HEK293 (cell line): ENCODE data around the gene SPRTN.

ENCODE experiments used
- CTCF ChIA-PET: fragments of 350-600 bp; formaldehyde crosslinking; extraction: SDS; loops from one replicate; lab custom pipeline; 2021; ENCODE audit warnings: antibody characterized with exemption; lab: Yijun Ruan, JAX
- POLR2A ChIA-PET: fragments of 300-600 bp; formaldehyde crosslinking; extraction: SDS; loops from one replicate; lab custom pipeline; 2020; ENCODE audit warnings: antibody characterized with exemption, inconsistent platforms; lab: Yijun Ruan, JAX
- H3K27ac ChIP-seq: fragments of 200-500 bp; sonication (Bioruptor generic); 2 replicates; pipeline ENCODE4 v1.5.1; 2014; ENCODE audit warnings: low read depth, low read length, control low read depth, inconsistent platforms; ENCODE audit errors: extremely low read depth
- H3K36me3 ChIP-seq, 2 experiments: fragments of 200-500 bp in 1 of 2; sonication (Bioruptor generic) in 1 of 2; 1 replicate in 1 of 2; 2 replicates in 1 of 2; pipeline ENCODE4 v1.5.1; 2014 to 2017; ENCODE audit warnings: inconsistent platforms in 2 of 2, low read length in 2 of 2; ENCODE audit not compliant: control insufficient read depth in 2 of 2, insufficient read depth in 1 of 2
- H3K4me1 ChIP-seq: fragments of 200-500 bp; sonication (Bioruptor generic); 2 replicates; pipeline ENCODE4 v1.5.1; 2014; ENCODE audit warnings: mild to moderate bottlenecking, low read length, inconsistent platforms; ENCODE audit not compliant: control insufficient read depth, insufficient read depth
- H3K4me3 ChIP-seq: 2 replicates; pipeline ENCODE4 v1.5.1; 2011; ENCODE audit warnings: low read depth, mild to moderate bottlenecking, control low read depth, low read length, moderate library complexity
- H3K9me3 ChIP-seq: fragments of 200-500 bp; sonication (Bioruptor generic); 2 replicates; pipeline ENCODE4 v1.5.1; 2014; ENCODE audit warnings: low read depth, low read length, inconsistent platforms; ENCODE audit not compliant: control insufficient read depth, insufficient read depth
- BCL6B ChIP-seq: fragments of 450-650 bp; formaldehyde crosslinking; IDR thresholded peaks from 2 replicates; pipeline ENCODE4 v1.5.1; 2017; ENCODE audit warnings: missing biosample characterization, missing genetic modification characterization
- EGR2 ChIP-seq: fragments of 450-650 bp; formaldehyde crosslinking; IDR thresholded peaks from 2 replicates; pipeline ENCODE4 v1.5.1; 2016; ENCODE audit warnings: low read depth, missing biosample characterization, missing genetic modification characterization
- GFI1B ChIP-seq: fragments of 450-650 bp; formaldehyde crosslinking; IDR thresholded peaks from 2 replicates; pipeline ENCODE4 v1.5.1; 2016; ENCODE audit warnings: missing biosample characterization, missing genetic modification characterization
- KLF16 ChIP-seq: fragments of 450-650 bp; formaldehyde crosslinking; IDR thresholded peaks from 2 replicates; pipeline ENCODE4 v1.5.1; 2017; ENCODE audit warnings: missing biosample characterization, missing genetic modification characterization
- KLF8 ChIP-seq: fragments of 450-650 bp; formaldehyde crosslinking; IDR thresholded peaks from 2 replicates; pipeline ENCODE4 v1.5.1; 2016; ENCODE audit warnings: missing biosample characterization, missing genetic modification characterization
- OVOL3 ChIP-seq: fragments of 450-650 bp; formaldehyde crosslinking; IDR thresholded peaks from 2 replicates; pipeline ENCODE4 v1.5.1; 2016; ENCODE audit warnings: missing biosample characterization, missing genetic modification characterization
- ZBTB20 ChIP-seq: fragments of 450-650 bp; formaldehyde crosslinking; IDR thresholded peaks from 2 replicates; pipeline ENCODE4 v1.5.1; 2016; ENCODE audit warnings: missing biosample characterization, missing genetic modification characterization
- ZBTB49 ChIP-seq: fragments of 450-650 bp; formaldehyde crosslinking; IDR thresholded peaks from 2 replicates; pipeline ENCODE4 v1.5.1; 2016; ENCODE audit warnings: missing biosample characterization, missing genetic modification characterization, low read depth
- ZNF146 ChIP-seq: fragments of 450-650 bp; formaldehyde crosslinking; IDR thresholded peaks from 2 replicates; pipeline ENCODE4 v1.5.1; 2016; ENCODE audit warnings: missing biosample characterization, missing genetic modification characterization
- ZNF175 ChIP-seq: fragments of 450-650 bp; formaldehyde crosslinking; IDR thresholded peaks from 2 replicates; pipeline ENCODE4 v1.5.1; 2016; ENCODE audit warnings: missing biosample characterization, missing genetic modification characterization
- ZNF248 ChIP-seq: fragments of 450-650 bp; formaldehyde crosslinking; IDR thresholded peaks from 2 replicates; pipeline ENCODE4 v1.5.1; 2017; ENCODE audit warnings: missing biosample characterization, missing genetic modification characterization
- ZNF280D ChIP-seq: fragments of 450-650 bp; formaldehyde crosslinking; IDR thresholded peaks from 2 replicates; pipeline ENCODE4 v1.5.1; 2016; ENCODE audit warnings: missing biosample characterization, missing genetic modification characterization
- ZNF513 ChIP-seq: fragments of 450-650 bp; IDR thresholded peaks from 2 replicates; pipeline ENCODE4 v1.5.1; 2018; ENCODE audit warnings: missing biosample characterization, missing genetic modification characterization
- ZNF76 ChIP-seq: fragments of 450-650 bp; formaldehyde crosslinking; IDR thresholded peaks from 2 replicates; pipeline ENCODE4; 2016; ENCODE audit warnings: low read depth, missing biosample characterization, missing genetic modification characterization, borderline replicate concordance
- ZNF830 ChIP-seq: fragments of 450-650 bp; IDR thresholded peaks from 2 replicates; pipeline ENCODE4 v1.5.0; 2018; ENCODE audit warnings: missing biosample characterization, missing genetic modification characterization, low read depth, mild to moderate bottlenecking, moderate library complexity
- ZSCAN16 ChIP-seq: fragments of 450-650 bp; formaldehyde crosslinking; IDR thresholded peaks from 2 replicates; pipeline ENCODE4 v1.5.1; 2016; ENCODE audit warnings: missing biosample characterization, missing genetic modification characterization
- TF ChIP-seq, protein P1 (sequence below): fragments of 450-650 bp; formaldehyde crosslinking; IDR thresholded peaks from 2 replicates; pipeline ENCODE4 v1.5.1; 2016; ENCODE audit warnings: missing biosample characterization, missing genetic modification characterization, borderline replicate concordance
- TF ChIP-seq, protein P2 (sequence below): fragments of 450-650 bp; formaldehyde crosslinking; IDR thresholded peaks from 2 replicates; pipeline ENCODE4 v1.5.1; 2016; ENCODE audit warnings: missing biosample characterization, missing genetic modification characterization
- TF ChIP-seq, protein P3 (sequence below): IDR thresholded peaks from 2 replicates; pipeline ENCODE4 v1.6.1; 2011; ENCODE audit warnings: mild to moderate bottlenecking, low read depth, low read length, borderline replicate concordance
- TF ChIP-seq, protein P4 (sequence below): fragments of 450-650 bp; formaldehyde crosslinking; IDR thresholded peaks from 2 replicates; pipeline ENCODE4 v1.5.1; 2016; ENCODE audit warnings: missing biosample characterization, missing genetic modification characterization

SPRTN gene

GRCh38 chr1:231337043-231337471 lies 1.0 kb upstream of the SPRTN start (continued):
- TF ChIP-seq, protein P1, sequence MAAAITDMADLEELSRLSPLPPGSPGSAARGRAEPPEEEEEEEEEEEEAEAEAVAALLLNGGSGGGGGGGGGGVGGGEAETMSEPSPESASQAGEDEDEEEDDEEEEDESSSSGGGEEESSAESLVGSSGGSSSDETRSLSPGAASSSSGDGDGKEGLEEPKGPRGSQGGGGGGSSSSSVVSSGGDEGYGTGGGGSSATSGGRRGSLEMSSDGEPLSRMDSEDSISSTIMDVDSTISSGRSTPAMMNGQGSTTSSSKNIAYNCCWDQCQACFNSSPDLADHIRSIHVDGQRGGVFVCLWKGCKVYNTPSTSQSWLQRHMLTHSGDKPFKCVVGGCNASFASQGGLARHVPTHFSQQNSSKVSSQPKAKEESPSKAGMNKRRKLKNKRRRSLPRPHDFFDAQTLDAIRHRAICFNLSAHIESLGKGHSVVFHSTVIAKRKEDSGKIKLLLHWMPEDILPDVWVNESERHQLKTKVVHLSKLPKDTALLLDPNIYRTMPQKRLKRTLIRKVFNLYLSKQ = no peak
- no peak for TF ChIP-seq ZBTB49 (tag by site-specific recombination)
- 0 out of 2 replicates have a peak, but pooled peaks have one; percentile 4 for TF ChIP-seq GFI1B (tag by site-specific recombination)

DNA sequence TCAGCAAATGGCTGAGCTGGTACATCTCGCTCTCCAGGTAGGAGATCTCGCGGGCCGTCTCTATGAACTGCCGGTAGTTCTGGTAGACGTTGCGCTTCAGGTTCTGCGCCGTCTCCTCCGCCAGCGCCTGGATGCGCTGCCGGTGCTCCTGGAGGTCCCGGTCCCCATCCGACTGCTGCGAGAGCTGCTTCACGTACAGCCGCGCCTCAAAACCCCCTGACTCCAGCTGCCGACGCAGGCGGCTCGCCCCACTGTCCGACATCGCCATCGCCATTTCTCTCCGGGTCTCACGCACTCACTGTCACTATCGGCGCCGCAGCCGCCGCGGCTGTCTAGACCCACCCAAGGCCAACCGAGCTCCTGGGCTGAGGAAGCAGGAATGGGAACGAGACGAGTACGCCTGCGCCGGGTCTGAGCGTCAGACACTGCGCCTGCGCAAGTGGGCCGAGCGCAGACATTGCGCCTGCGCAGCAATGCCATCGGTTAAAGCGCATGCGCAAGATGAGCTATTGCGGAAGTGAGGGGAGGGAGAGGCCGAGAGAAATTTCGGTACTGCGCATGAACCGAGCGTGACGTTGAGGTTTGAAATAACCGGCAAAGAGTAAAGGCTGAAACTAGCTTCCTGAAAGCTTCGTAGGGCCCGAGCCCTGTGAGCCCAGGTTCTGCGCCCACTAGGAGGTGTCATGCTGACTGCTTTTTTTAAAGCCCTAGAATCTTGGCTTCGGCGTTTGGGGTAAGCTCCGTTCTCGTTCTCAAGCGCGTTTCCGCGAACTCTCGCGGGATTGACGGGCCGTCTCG lies 422 bp upstream of the SPRTN start, which contains the start of gene EXOC8:
EXOC8 (minus strand) TSS at position 381 of the 798 bp plus-strand sequence; CDS start at position 274, 107 bp downstream.
- H3K4me1 ChIP-seq = peaks cover 9% of the 10 kb centered on the region
- no peaks in the 10 kb centered on the region for H3K9me3 ChIP-seq
- peak; percentile 55; the same call in 1 of the 2 replicates for TF ChIP-seq ZNF76 (tag by site-specific recombination)
- TF ChIP-seq ZNF146 (tag by site-specific recombination) = no peak; the same call in 1 of the 2 replicates
- TF ChIP-seq ZNF830 (tag by site-specific recombination) = no peak
- TF ChIP-seq ZNF280D (tag by site-specific recombination) = no peak
- TF ChIP-seq BCL6B (tag by site-specific recombination) = no peak
- TF ChIP-seq, protein P2, sequence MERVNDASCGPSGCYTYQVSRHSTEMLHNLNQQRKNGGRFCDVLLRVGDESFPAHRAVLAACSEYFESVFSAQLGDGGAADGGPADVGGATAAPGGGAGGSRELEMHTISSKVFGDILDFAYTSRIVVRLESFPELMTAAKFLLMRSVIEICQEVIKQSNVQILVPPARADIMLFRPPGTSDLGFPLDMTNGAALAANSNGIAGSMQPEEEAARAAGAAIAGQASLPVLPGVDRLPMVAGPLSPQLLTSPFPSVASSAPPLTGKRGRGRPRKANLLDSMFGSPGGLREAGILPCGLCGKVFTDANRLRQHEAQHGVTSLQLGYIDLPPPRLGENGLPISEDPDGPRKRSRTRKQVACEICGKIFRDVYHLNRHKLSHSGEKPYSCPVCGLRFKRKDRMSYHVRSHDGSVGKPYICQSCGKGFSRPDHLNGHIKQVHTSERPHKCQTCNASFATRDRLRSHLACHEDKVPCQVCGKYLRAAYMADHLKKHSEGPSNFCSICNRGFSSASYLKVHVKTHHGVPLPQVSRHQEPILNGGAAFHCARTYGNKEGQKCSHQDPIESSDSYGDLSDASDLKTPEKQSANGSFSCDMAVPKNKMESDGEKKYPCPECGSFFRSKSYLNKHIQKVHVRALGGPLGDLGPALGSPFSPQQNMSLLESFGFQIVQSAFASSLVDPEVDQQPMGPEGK (tag by site-specific recombination) = no peak
- TF ChIP-seq KLF16 (tag by site-specific recombination) = peak; percentile 84
- no peak for TF ChIP-seq OVOL3 (tag by site-specific recombination)
- TF ChIP-seq EGR2 (tag by site-specific recombination) = no peak
- no peak for TF ChIP-seq ZNF248 (tag by site-specific recombination)
- peak; percentile 35 for TF ChIP-seq KLF8 (tag by site-specific recombination)
- TF ChIP-seq ZSCAN16 (tag by site-specific recombination) = no peak
- TF ChIP-seq, protein P3, sequence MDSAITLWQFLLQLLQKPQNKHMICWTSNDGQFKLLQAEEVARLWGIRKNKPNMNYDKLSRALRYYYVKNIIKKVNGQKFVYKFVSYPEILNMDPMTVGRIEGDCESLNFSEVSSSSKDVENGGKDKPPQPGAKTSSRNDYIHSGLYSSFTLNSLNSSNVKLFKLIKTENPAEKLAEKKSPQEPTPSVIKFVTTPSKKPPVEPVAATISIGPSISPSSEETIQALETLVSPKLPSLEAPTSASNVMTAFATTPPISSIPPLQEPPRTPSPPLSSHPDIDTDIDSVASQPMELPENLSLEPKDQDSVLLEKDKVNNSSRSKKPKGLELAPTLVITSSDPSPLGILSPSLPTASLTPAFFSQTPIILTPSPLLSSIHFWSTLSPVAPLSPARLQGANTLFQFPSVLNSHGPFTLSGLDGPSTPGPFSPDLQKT = no peak
- no peak for TF ChIP-seq ZNF513
- no peak for TF ChIP-seq ZNF175 (tag by site-specific recombination)
- peak; percentile 77 for TF ChIP-seq ZBTB20 (tag by site-specific recombination)
- TF ChIP-seq, protein P4, sequence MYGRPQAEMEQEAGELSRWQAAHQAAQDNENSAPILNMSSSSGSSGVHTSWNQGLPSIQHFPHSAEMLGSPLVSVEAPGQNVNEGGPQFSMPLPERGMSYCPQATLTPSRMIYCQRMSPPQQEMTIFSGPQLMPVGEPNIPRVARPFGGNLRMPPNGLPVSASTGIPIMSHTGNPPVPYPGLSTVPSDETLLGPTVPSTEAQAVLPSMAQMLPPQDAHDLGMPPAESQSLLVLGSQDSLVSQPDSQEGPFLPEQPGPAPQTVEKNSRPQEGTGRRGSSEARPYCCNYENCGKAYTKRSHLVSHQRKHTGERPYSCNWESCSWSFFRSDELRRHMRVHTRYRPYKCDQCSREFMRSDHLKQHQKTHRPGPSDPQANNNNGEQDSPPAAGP (tag by site-specific recombination) = peak; percentile 40; the same call in 1 of the 2 replicates

More for the DNA sequence above, 422 bp upstream of the SPRTN start, which contains the start of gene EXOC8:
- Histone ChIP-seq H3K27ac (peak within 1 kb of the TSS; percentile 83), H3K4me3 (peak within 1 kb of the TSS; percentile 68), H3K36me3 (peaks cover 20 to 29% of the 10 kb centered on the region in 2 experiments)
- ChIA-PET POLR2A (interaction anchor here (0.6 to 2.7 kb wide), 40 partner anchors 10 to 1219 kb away, joined by 3 to 21 read pairs (median 4); partner anchors contain the start of genes ARV1, GNPAT and TTC13), CTCF (interaction anchor here (0.6 to 1.9 kb wide), 9 partner anchors 17 to 587 kb away, joined by 3 to 9 read pairs (median 3); no protein-coding TSS in a partner anchor)
